GM12875 (cell line): ENCODE results near the gene MRPL19.

Experiments used
- H3K4me3 ChIP-seq: one replicate; pipeline ENCODE4 v1.5.1; 2011; ENCODE audit warnings: low read depth, low read length, control low read depth
- CTCF ChIP-seq: IDR thresholded peaks from 2 replicates; pipeline ENCODE4 v1.5.1; 2011; ENCODE audit warnings: low read depth, mild to moderate bottlenecking, control low read depth, inconsistent platforms, low read length, moderate library complexity, borderline replicate concordance; ENCODE audit not compliant: insufficient read depth

Gene MRPL19

GRCh38 chr2:75645643-75646042 is 940 bp upstream of the MRPL19 start:
- H3K4me3 ChIP-seq = no peak overlapping the region
- TF ChIP-seq CTCF = no peak

GRCh38 chr2:75646090-75646582 is 447 bp upstream of the MRPL19 start:
- no peak for TF ChIP-seq CTCF
- peak overlapping the region; percentile 81 for H3K4me3 ChIP-seq

GRCh38 chr2:75647771-75648170 is 1.2 kb downstream of the MRPL19 start:
- no peak for TF ChIP-seq CTCF
- H3K4me3 ChIP-seq = peak overlapping the region; percentile 81

GRCh38 chr2:75654012-75654411 is 7.4 kb downstream of the MRPL19 start:
- no peak overlapping the region for H3K4me3 ChIP-seq

GRCh38 chr2:75655861-75656260 is 9.3 kb downstream of the MRPL19 start:
- TF ChIP-seq CTCF = no peak
- H3K4me3 ChIP-seq = no peak overlapping the region

More at GRCh38 chr2:75654012-75654411, 7.4 kb downstream of the MRPL19 start:
- peak; percentile 19; the same call in 1 of the 2 replicates for TF ChIP-seq CTCF

- TF ChIP-seq CTCF = no peak
Measured at GRCh38 chr2:75656563-75656962, 10.0 kb downstream of the MRPL19 start.

GRCh38 chr2:75657798-75658197 is 11.2 kb downstream of the MRPL19 start:
- no peak for TF ChIP-seq CTCF

More at GRCh38 chr2:75656563-75656962, 10.0 kb downstream of the MRPL19 start:
- H3K4me3 ChIP-seq = no peak overlapping the region

More at GRCh38 chr2:75657798-75658197, 11.2 kb downstream of the MRPL19 start:
- no peak overlapping the region for H3K4me3 ChIP-seq
